HG03159 (cell line): ENCODE results near the gene APBB1IP.
A peak's percentile ranks its signal among the peaks of the same experiment; 100 is the strongest.
"Not testable (repeated sequence)": the region's sequence is repeated elsewhere in the genome, so short reads cannot be mapped to it uniquely, and the experiment has no call there.

ENCODE experiments used
- ATAC-seq: cut with Tn5 transposase; IDR thresholded peaks from one replicate; pipeline ENCODE4 v1.9.1; 2021; ENCODE audit warnings: mild to moderate bottlenecking, moderate library complexity; ENCODE audit not compliant: unreplicated experiment

APBB1IP gene

DNA sequence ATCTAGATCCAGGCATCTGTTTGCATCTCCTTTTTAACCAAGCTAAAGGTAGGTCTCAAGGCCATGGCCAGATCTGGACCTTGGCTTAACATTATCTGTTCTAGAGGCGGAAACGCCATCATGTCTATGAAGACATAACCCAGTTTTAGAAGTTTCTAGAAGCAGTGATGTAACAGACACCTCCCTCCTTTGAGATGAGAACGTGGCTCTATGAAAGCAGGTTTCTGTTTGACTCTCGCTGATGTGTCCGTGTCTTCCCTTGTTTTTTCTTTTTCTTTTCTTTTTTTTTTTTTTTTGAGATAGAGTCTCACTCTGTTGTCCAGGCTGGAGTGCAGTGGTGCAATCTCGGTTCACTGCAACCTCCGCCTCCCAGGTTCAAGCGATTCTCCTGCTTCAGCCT lies 36.7 kb downstream of the APBB1IP start:
- ATAC-seq = not testable (repeated sequence)

DNA sequence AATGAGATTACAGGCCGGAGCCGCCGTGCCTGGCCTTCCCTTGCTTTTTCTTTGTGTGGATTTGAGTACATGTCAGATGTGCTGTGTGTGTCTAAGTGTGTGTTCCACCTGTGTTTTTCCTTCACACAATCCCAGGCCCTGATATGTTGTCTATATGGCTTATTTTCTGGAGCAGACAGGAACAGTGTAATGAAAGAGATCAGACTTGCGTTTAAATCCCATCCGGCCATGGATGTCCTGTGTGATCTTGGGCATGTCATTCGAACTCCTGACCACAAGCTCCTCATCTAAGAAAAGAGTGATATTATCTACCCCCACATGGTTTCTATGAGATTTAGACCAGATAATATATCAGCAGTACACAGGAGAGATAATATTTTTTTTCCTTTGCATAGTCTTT lies 37.2 kb downstream of the APBB1IP start:
- ATAC-seq = no peak

DNA sequence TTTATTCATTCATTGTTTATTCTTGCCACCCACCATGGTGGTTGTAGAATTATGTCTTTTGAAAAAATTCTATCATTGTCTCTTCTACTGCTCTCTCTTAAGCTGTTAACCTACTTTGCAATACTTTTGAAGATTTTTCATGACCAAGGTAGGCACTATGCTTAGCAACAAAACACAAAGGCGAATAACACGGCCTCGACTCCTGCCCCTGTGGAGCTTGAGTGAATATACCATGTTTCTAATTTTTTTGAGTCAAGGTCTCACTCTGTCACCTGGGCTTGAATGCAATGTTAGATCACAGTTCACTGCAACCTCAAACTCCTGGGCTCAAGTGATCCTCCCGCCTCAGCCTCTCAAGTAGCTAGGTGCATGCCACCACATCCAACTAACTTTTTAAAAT lies 39.4 kb downstream of the APBB1IP start:
- no peak for ATAC-seq

DNA sequence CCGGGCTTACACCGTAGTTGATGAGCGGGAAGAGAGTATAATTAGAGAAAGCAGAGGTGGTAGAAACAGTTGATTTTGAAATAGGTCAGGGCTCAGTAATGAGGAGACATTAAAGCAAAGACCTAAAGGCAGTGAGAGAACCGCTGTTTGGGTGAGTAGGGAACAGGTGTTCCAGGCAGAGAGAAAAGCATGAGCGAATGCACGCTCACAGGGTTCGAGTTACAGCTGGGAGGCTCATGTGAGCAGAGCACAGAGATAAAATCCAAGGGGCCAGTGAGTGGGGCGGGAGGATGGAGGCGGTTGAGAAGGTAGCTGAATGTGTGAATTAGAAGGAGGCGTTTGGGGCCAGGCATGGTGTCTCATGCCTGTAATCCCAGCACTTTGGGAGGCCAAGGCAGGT lies 39.9 kb downstream of the APBB1IP start:
- ATAC-seq = no peak

DNA sequence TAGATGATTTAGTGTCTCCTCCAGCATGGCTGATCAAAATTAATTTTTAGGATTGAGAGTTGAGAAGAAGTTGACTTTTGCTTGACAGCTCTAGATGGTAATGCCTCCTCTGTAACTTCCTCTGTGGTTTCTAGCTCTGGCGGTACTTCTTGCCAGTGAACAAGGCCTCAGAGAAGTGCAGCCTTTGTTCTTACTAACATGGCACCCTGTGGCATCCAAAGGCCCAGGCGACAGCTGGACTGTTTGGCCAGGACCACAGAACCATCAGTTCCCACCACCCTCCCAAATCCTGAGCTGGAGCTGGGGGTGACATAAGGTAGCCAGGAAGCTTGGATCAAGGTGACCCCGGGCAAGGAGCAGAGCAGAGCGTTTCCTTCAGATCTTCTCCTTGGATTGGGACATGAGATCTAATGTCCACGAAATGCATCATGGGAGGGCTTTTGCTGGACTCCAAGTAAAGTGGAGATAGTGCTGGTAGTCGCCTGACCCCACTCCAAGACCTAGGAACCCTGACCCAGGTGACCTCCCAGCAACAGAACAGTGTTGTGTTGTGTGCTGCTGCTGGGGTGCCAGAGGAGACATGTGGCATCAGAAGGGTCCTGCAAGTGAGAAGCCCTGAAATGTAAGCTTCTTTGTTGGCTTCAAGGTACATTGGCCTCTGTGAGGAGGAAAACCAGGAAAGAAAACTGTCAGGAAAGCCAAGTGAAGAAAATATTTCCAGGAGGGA lies 41.8 kb downstream of the APBB1IP start:
- ATAC-seq = peak; percentile 48

DNA sequence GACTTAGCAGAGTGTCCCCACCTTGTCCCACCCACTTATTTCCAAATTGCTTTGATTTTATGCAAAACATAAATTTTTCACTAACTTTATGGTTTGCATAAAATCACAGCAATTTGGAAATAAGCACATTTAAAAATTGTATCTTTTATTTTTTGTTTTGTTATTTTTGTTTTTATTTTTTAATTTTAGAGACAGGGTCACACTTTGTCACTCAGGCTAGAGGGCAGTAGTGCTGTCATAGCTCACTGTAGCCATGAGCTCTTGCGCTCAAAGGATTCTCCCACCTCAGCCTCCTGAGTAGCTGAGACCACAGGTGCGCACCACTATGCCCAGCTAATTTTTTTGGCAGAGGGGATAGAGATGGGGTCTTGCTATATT lies 43.2 kb downstream of the APBB1IP start:
- ATAC-seq = no peak

DNA sequence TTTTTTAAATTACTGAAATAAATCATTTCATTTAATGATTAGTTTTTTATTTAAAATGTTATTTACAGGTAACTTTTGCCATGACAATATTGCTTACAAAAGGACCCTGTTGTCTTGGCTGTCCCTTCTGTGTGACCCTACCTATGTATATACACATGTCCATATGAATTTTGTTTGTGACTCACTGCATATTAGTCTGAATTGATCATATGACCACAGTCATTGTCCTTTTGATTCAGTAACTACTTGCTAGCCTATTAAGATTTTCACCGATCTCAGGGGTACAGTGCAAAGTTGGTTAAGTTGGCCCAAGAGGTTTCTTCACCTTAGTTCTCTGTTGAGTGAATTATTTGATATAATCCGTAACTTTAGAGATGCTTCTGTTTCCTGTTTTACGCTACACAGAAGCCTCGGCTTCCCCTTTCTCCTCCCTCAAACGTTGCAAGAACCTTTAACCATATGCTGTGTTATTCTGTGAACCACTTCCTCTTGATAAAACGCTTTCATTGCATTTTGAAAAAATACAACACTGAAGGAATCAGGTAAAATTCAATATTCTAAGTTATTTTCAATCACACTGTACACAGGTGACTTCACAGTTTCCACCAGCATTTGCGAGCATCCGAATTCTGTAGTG lies 43.9 kb downstream of the APBB1IP start:
- peak; percentile 48 for ATAC-seq

DNA sequence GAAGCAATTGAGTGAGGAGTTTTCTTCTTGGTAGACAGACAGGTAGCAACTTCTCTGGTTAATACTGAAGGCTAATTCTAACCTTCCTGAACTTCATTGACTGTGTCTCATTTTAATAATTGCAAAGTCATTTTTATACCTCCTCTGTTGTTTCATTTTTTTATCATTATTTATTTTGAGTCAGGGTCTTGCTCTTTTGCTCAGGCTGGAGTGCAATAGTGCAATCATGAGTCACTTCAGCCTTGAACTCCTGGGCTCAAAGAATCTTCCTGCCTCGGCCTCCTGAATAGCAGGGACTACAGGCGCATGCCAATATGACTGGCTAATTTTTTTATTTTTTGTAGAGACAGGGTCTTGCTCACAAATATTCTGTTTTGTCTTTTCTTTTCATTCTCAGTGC lies 45.4 kb downstream of the APBB1IP start:
- no peak for ATAC-seq

DNA sequence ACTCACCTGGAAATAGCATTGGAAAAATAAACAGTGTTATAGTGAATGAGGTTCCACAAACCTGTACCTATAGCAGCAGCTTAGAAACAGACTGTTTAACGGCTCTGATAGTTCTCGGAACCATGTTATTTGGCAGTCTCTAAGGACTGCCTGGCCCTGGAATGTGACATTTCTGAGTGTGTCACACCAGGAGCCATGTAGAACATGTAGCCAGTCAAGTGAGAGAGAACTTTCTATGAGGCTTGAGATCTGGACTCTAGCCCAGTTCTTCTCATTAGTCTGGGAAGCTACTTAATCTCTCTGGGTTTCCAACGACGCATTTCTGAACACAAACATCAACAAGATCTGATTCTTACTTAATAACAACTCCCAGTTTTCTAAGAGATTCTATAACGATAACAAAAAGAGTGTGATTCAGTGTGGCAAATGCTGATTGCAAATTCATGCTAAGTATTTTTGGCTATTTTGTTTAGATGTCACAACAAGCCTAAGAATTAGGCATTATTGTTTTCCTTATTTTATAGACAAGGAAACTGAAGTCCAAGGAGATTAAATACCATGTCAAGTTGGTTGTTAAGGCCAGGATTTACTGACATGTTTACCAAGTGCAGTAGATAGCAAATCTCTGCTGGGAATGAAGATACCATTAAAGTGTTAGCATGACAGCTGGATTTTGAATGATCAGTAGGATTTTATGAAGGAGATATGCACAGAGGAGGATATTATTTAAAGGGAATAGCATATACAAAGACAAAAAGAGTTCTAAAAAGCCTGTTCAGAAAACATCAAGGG lies 47.2 kb downstream of the APBB1IP start:
- ATAC-seq = no peak

DNA sequence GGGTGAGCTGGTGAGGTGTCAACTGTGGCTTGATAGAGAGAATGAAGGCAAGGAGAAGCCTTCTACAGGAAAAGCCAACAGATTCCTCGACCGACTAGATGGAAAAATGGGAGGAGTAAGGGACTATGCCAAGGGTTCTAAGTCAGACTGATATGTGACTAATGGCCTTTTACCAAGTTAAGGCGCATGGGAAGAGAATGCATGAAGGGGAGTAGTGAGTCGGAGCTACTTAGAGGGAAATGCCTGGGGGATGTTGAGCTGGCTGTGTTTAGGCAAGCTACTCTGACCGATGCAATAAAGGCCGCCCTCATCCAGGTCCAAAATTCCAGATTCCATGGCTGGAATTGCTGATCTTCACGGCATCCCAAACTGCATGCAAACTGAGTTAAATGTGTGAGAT lies 48.2 kb downstream of the APBB1IP start:
- no peak for ATAC-seq

DNA sequence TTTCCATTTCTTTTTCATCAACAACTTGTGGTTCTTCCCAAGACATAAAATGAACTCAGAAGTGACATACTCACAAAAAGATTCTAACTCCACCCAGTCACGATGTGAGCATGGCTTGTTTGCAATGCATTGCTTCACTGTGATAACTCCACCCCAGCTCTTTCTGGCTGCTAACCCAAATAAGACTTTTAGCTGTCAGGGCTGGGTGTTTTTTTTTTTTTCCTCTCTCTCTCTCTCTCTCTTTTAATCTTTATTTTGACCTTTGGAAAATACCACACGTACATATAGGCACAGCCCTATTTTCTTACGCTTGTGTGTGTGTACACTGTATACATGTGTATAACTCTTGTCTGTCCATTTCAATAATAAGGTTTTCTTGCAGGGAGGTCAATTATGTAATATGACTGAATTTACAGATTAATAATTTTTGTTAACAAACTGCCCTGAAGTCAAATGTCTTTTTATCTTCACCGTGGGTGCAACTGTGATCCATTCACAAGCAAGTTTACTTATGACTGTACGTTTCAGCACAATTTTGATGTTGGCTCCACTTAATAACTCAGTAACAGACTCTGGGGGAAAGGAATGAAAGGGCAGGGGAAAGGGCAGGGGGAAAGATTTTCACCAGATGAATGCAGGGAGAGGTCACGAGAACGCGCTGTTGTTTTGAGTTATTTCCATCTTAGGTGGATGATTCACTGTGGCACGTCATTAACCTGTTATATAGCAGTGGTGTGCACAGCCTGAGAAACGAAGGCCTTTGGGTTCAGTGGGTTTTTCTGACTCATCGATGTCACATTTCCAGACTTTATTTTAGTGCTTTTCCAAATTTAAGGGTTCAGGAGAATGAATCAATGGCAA lies 49.1 kb downstream of the APBB1IP start:
- peak; percentile 90 for ATAC-seq

DNA sequence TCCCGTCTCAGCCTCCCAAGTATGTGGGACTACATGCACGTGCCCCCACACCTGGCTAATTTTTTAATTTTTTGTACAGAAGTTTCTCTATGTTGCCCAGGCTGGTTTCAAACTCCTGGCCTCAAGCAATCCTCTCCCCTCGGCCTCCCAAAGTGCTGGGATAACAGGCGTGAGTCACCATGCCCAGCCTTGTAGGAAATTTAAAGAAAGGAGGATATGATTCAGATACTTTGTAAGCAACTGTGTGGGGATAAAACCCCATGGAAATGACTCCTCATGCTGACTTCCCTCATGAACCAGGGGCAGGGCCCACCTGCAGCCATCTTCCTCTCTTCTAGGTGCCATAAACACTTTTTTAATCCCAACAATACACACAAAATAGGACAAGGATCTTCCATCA lies 50.2 kb downstream of the APBB1IP start:
- no peak for ATAC-seq

DNA sequence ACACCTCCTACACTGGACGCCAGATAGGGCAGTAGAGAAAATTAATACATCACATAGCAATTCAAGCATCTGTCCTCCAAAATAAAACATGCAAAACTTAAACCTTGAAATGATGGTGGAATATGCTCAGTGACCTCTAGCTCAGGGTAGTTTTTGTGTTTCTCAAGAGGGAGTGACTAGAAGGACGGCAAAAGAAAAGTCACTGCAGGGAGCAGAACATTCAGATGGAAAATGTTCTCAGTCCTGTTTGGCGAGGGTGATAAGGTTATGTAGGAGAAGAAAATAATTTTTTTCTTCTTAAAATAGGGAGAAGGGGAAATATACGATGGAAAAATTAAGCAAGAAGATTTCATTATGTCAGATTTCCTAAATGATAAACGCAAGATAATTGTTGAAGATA lies 50.9 kb downstream of the APBB1IP start:
- ATAC-seq = no peak

DNA sequence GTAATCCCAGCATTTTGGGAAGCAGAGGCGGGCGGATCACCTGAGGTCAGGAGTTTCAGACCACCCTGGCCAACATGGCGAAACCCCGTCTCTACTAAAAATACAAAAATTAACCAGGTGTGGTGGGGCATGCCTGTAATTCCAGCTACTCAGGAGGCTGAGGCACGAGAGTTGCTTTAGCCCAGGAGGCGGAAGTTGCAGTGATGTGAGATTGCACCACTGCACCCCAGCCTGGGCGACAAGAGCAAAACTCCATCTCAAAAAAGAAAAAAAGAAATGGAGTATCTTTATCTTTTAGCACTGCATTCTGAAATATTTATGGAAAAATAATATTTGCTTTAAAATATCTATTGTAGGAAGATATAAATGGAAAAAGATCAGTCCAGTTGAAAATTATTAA lies 52.2 kb downstream of the APBB1IP start:
- not testable (repeated sequence) for ATAC-seq

DNA sequence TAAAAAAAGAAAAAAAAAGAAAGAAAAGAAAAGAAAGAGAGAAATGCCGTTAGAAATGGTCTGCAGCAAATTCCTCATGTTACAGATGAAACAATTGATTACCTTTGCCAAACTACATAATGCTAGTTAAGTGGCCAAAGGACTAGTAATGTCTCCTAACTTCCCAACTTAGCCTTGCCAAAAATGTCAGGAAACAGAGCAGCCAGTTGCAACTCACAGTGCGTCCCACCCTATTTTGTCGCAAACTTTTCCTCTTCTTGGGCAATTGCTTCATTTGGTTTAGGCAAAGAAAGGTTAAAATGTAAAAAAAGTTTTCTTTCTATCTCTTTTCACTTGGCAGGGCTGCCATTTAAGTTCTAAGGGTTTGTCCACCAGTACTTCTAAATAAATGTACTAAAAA lies 53.1 kb downstream of the APBB1IP start:
- no peak for ATAC-seq

DNA sequence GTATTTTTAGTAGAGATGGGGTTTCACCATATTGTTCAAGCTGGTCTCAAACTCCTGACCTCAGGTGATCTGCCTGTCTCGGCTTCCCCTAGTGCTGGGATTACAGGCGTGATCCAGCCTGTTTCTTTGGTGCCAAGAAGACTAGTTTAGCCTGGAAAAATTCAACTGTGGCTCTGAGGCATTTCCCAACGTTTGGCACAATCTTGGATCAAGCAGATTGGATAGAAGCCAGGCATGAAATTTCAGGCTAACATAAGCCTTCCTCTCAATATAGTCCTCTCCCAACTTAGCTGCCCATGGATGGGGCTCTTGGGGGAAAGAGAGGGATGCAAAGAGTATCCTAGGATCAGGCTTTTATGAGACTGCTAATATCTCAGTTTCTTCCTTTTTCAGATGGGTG lies 53.8 kb downstream of the APBB1IP start:
- no peak for ATAC-seq

DNA sequence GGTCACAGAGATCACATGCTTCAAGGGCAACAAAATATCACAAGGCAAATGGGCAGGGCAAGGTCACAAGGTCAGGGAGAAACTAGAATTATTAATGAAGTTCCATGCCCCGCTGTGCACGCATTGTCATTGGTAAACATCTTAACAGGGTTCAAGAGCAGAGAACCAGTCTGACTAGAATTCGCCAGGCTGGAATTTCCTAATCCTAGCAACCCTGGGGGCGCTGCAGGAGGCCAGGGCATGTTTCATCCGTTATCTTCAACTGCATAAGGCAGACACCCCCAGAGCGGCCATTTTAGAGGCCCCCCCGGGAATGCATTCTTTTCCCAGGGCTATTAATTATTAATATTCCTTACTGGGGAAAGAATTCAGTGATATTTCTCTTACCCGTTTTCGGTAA lies 54.6 kb downstream of the APBB1IP start:
- not testable (repeated sequence) for ATAC-seq

DNA sequence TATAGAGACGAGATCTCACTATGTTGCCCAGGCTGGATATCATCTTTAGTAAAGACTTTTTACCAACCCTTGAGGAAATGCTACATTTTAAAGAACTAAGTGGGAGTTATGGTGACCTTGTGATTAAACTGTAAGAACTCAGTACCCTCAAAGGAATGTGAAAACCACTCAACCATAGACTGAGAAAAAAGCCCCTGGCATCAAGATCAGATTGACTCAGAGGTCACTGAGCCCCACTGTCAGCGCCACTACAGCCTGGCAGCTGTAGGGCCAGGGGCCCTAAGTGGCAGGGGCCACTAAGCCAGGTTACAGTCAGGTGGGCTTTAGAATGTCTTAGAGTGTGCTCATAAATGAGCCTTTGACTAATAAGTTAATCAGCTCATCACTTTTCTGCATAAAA lies 55.9 kb downstream of the APBB1IP start:
- no peak for ATAC-seq

DNA sequence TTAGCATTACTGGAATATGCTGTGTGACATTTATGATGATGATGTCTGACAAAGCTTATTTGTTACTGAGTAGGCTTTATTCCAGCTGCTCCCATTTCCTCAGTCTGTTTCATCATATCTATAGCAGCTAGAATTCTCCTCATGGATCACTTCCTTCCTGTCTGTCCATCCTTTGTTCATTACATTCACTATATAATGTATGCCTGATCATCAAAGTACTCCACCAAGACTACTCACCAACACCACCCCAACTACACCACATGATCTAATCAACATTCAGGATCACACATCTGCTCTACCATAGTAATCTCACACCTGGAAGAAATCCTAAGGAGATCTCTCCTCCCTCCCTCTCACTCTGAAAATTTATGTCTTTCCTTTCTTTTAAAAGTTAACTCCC lies 61.3 kb downstream of the APBB1IP start:
- ATAC-seq = no peak

DNA sequence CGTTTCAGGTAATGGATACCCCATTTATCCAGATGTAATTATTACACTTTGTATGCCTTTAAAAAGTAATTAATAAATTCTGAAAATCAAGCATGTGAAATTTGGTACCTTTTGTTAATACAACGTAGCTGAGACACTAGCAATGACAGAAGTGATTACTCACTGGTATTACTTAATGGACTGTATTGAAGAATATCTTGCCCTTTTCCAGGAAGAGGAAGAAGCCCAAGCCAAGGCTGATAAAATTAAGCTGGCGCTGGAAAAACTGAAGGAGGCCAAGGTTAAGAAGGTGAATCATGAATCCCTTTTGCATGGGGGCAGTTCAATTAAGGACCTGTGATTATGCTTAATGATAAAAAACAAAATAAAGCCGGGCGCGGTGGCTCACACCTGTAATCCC lies 64.8 kb downstream of the APBB1IP start:
- no peak for ATAC-seq

DNA sequence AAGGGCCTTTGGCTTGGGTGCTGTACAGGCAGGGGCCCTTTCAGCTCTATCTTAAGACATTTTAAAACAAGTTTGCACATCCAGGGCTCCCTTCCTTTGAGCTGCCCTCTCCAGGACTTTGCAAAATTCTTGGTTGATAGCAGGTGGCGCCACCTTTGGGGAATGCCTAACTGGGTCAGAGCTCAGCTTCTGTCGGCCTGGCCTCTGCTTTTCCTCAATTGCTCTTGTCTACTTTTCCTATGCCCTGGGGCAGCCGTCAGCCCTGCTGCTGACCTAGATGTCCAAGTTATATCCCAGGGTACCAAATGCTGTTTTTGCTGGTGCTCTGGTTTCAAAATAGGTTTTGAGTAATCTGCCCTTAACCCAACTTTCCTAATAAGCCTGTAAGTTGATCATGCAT lies 65.8 kb downstream of the APBB1IP start:
- ATAC-seq = no peak
